ENCODE measurements around the gene CA11. TPM values are rescaled to one million over a fixed set of nuclear protein-coding genes. Genes with fewer than 3 reads are reported as not detected.

Gene CA11
- total and polyA plus RNA-seq, 2 donors from 2014 or later, result 11.6 to 42.3 TPM

GRCh38 chr19:48603850-48604249 lies 42.1 kb downstream of the CA11 start:
- no peak overlapping the region for H3K9ac ChIP-seq (ENCODE audit: low read length in 3 of 3)
- no peak for TF ChIP-seq CTCF (IDR thresholded peaks at IDR 0.05; ENCODE audit: borderline replicate concordance, extremely low read depth, insufficient read depth)
- no peaks in the 10 kb centered on the region for H3K9me3 ChIP-seq (ENCODE audit: control insufficient read depth in 2 of 3, insufficient read depth in 1 of 3, low read length in 3 of 3)
- no peak overlapping the region for H3K27ac ChIP-seq (ENCODE audit: low read depth in 2 of 2, low read length in 2 of 2)
- intact Hi-C loops (cut with DNase I), result no loop called here
- H3K36me3 ChIP-seq (ENCODE audit: control insufficient read depth in 2 of 3, insufficient read depth in 3 of 3, low read length in 3 of 3), result no peaks in the 10 kb centered on the region
- H3K4me3 ChIP-seq (ENCODE audit: low read length in 3 of 3), result no peak overlapping the region
- no peak for FAIRE-seq
- no peak for DNase-seq
- no peaks in the 10 kb centered on the region for H3K4me1 ChIP-seq (ENCODE audit: control insufficient read depth in 2 of 3, insufficient read depth in 2 of 3, low read depth in 1 of 3, low read length in 3 of 3)
- no peaks in the 10 kb centered on the region for H3K27me3 ChIP-seq (ENCODE audit: control insufficient read depth, insufficient read depth, low read length)

GRCh38 chr19:48603449-48603848 lies 42.5 kb downstream of the CA11 start:
- Histone ChIP-seq H3K9ac (ENCODE audit: low read length in 3 of 3) (no peak overlapping the region), H3K27ac (ENCODE audit: low read depth in 2 of 2, low read length in 2 of 2) (no peak overlapping the region), H3K9me3 (ENCODE audit: control insufficient read depth in 2 of 3, insufficient read depth in 1 of 3, low read length in 3 of 3) (no peaks in the 10 kb centered on the region), H3K4me3 (ENCODE audit: low read length in 3 of 3) (no peak overlapping the region), H3K36me3 (ENCODE audit: control insufficient read depth in 2 of 3, insufficient read depth in 3 of 3, low read length in 3 of 3) (no peaks in the 10 kb centered on the region), H3K4me1 (ENCODE audit: control insufficient read depth in 2 of 3, insufficient read depth in 2 of 3, low read depth in 1 of 3, low read length in 3 of 3) (no peaks in the 10 kb centered on the region), H3K27me3 (ENCODE audit: control insufficient read depth, insufficient read depth, low read length) (no peaks in the 10 kb centered on the region)
- no peak for TF ChIP-seq CTCF (IDR thresholded peaks at IDR 0.05; ENCODE audit: borderline replicate concordance, extremely low read depth, insufficient read depth)
- intact Hi-C loops (cut with DNase I), result no loop called here
- DNase-seq (no peak), FAIRE-seq (no peak)

GRCh38 chr19:48603001-48603400 lies 43.0 kb downstream of the CA11 start:
- no peaks in the 10 kb centered on the region for H3K36me3 ChIP-seq (ENCODE audit: control insufficient read depth in 2 of 3, insufficient read depth in 3 of 3, low read length in 3 of 3)
- H3K9me3 ChIP-seq (ENCODE audit: control insufficient read depth in 2 of 3, insufficient read depth in 1 of 3, low read length in 3 of 3), result no peaks in the 10 kb centered on the region
- FAIRE-seq, result no peak
- TF ChIP-seq CTCF (IDR thresholded peaks at IDR 0.05; ENCODE audit: borderline replicate concordance, extremely low read depth, insufficient read depth), result no peak
- H3K4me3 ChIP-seq (ENCODE audit: low read length in 3 of 3), result no peak overlapping the region
- intact Hi-C loops (cut with DNase I), result no loop called here
- H3K9ac ChIP-seq (ENCODE audit: low read length in 3 of 3), result no peak overlapping the region
- no peak overlapping the region for H3K27ac ChIP-seq (ENCODE audit: low read depth in 2 of 2, low read length in 2 of 2)
- no peaks in the 10 kb centered on the region for H3K4me1 ChIP-seq (ENCODE audit: control insufficient read depth in 2 of 3, insufficient read depth in 2 of 3, low read depth in 1 of 3, low read length in 3 of 3)
- DNase-seq, result no peak
- H3K27me3 ChIP-seq (ENCODE audit: control insufficient read depth, insufficient read depth, low read length), result no peaks in the 10 kb centered on the region
